Fibroblast of lung (primary cell): Measurements from ENCODE around the gene SPIRE1. TPM values are rescaled to one million over a fixed set of nuclear protein-coding genes. Genes with fewer than 3 reads are reported as not detected.
"Not testable (repeated sequence)": the region's sequence is repeated elsewhere in the genome, so short reads cannot be mapped to it uniquely, and the experiment has no call there.

Experiments used
- DNase-seq, 2 donors: peaks; one replicate each; pipeline versions ENCODE4 v3.0.0 to v3.0.0-alpha.2; 2010; ENCODE audit warnings: low read depth in 2 of 2
- H2AFZ ChIP-seq: 2 replicates; pipeline ENCODE4 v1.5.1; 2012; ENCODE audit warnings: low read length, control low read depth, inconsistent platforms
- H3K27ac ChIP-seq: 2 replicates; pipeline ENCODE4 v1.5.1; 2011; ENCODE audit warnings: low read length, control low read depth; ENCODE audit not compliant: insufficient read depth
- H3K27me3 ChIP-seq: 2 replicates; pipeline ENCODE4 v1.5.1; 2011; ENCODE audit warnings: mild to moderate bottlenecking, low read length; ENCODE audit not compliant: control insufficient read depth, insufficient read depth
- H3K36me3 ChIP-seq: 2 replicates; pipeline ENCODE4 v1.5.1; 2011; ENCODE audit warnings: low read length; ENCODE audit not compliant: control insufficient read depth, insufficient read depth
- H3K4me1 ChIP-seq: 2 replicates; pipeline ENCODE4 v1.5.1; 2011; ENCODE audit warnings: low read length; ENCODE audit not compliant: control insufficient read depth, insufficient read depth; ENCODE audit errors: extremely low read depth
- H3K4me2 ChIP-seq: 2 replicates; pipeline ENCODE4 v1.5.1; 2011; ENCODE audit warnings: low read length, control low read depth; ENCODE audit not compliant: insufficient read depth; ENCODE audit errors: extremely low read depth
- H3K4me3 ChIP-seq, 4 experiments: fragments of 200-600 bp in 1 of 4; sonication (generic) in 1 of 4; replicated peaks in 1 of 4; 2 replicates each; pipeline ENCODE4 v1.5.1; 2011 to 2016; ENCODE audit warnings: low read length in 4 of 4, low read depth in 3 of 4, mild to moderate bottlenecking in 3 of 4, control low read depth in 2 of 4, inconsistent platforms in 1 of 4, mixed read lengths in 1 of 4; ENCODE audit not compliant: insufficient read depth in 1 of 4; ENCODE audit errors: control extremely low read depth in 1 of 4
- H3K79me2 ChIP-seq: 2 replicates; pipeline ENCODE4 v1.5.1; 2012; ENCODE audit warnings: mild to moderate bottlenecking, low read length, inconsistent platforms; ENCODE audit not compliant: control insufficient read depth, insufficient read depth
- H3K9ac ChIP-seq: 2 replicates; pipeline ENCODE4 v1.5.1; 2011; ENCODE audit warnings: mild to moderate bottlenecking, low read length, control low read depth; ENCODE audit not compliant: insufficient read depth
- H3K9me3 ChIP-seq: 2 replicates; pipeline ENCODE4 v1.5.1; 2012; ENCODE audit warnings: low read depth, low read length; ENCODE audit not compliant: control insufficient read depth, insufficient read depth
- H4K20me1 ChIP-seq: 2 replicates; pipeline ENCODE4 v1.5.1; 2011; ENCODE audit warnings: low read length; ENCODE audit not compliant: control insufficient read depth, insufficient read depth; ENCODE audit errors: extremely low read depth
- EZH2 ChIP-seq: IDR thresholded peaks from 2 replicates; pipeline ENCODE4 v1.5.1; 2012; ENCODE audit warnings: low read length, control low read depth, mild to moderate bottlenecking; ENCODE audit errors: missing control alignments
- polyA plus RNA-seq, 2 donors: library from polyadenylated mRNA; depleted of rRNA in 1 of 2; stranded (reverse) in 1 of 2; unstranded in 1 of 2; fragments of >200 nt; gene quantifications; 2 replicates each; pipeline ENCODE4 v1.2.1, GENCODE V29; 2011 to 2012; ENCODE audit warnings: missing spikeins in 1 of 2
- total RNA-seq: library from RNA; depleted of rRNA; stranded (reverse); fragments of >200 nt; gene quantifications from 2 replicates; pipeline ENCODE4 v1.2.1, GENCODE V29; 2014
- TF ChIP-seq, protein P1 (sequence below), 2 donors: IDR thresholded peaks in 1 of 2; conservative IDR thresholded peaks in 1 of 2; 1 replicate in 1 of 2; 2 replicates in 1 of 2; pipeline ENCODE4 v1.5.1; 2011 to 2012; ENCODE audit warnings: low read length in 2 of 2, control low read depth in 1 of 2, inconsistent platforms in 1 of 2, low read depth in 1 of 2, mild to moderate bottlenecking in 1 of 2

Gene SPIRE1
- total and polyA plus RNA-seq, 2 donors (not counting 1 experiment from before 2014, with no cell fraction given) = 19.0 to 31.0 TPM

DNA sequence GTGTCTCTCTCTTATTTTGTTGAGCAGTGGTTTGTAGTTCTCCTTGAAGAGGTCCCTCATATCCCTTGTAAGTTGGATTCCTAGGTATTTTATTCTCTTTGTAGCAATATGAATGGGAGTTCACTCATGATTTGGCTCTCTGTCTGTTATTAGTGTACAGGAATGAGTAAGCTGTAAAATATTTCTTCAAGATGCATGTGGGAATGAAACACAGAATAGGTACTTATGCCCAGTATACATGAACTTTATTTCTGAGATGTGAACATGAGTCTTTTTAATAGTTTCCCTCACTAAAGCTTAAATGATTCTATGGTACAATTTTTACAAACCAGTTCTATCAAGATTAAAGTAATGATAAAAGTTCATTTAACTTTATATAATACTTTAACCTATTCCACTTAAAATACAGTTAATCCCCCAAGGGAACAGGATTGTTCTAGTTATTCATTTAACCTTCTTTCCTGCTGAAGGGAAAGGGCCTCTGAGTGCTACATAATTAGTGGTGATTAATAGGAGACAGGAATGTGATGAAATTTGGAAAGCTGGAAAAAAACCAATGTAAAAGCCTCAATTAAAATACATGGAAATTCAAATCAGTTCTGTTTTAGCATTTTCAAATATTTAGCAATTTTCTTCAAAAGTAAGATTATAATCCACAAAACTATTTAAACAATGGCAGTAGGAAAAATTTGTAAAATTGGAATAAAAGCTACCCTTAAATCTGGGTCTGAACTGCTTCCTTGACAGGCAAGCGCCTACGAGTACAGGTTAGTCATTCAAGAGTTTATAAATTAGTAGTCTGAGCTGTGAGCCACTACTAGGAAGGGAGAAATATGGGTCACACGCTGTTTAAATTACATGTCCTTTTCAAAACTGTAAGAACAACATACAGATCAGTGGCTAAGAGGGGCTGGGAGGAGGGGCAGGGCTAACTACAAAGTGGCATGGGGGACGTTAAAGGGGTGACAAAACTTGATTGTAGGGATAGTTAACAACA, 28.9 kb downstream of the SPIRE1 start:
- Histone ChIP-seq H3K36me3 (no peaks in the 10 kb centered on the region), H3K4me1 (peaks cover 5% of the 10 kb centered on the region), H4K20me1 (no peaks in the 10 kb centered on the region), H3K9me3 (no peaks in the 10 kb centered on the region), H3K9ac (no peak overlapping the region), H3K4me2 (peak overlapping the region; percentile 15), H3K27ac (peak overlapping the region; percentile 7), H3K27me3 (no peaks in the 10 kb centered on the region), H3K4me3 (no peak overlapping the region), H3K79me2 (no peaks in the 10 kb centered on the region), H2AFZ (no peak overlapping the region)
- DNase-seq = peak; percentile 66 to 83
- TF ChIP-seq EZH2 = no peak
- TF ChIP-seq, protein P1, sequence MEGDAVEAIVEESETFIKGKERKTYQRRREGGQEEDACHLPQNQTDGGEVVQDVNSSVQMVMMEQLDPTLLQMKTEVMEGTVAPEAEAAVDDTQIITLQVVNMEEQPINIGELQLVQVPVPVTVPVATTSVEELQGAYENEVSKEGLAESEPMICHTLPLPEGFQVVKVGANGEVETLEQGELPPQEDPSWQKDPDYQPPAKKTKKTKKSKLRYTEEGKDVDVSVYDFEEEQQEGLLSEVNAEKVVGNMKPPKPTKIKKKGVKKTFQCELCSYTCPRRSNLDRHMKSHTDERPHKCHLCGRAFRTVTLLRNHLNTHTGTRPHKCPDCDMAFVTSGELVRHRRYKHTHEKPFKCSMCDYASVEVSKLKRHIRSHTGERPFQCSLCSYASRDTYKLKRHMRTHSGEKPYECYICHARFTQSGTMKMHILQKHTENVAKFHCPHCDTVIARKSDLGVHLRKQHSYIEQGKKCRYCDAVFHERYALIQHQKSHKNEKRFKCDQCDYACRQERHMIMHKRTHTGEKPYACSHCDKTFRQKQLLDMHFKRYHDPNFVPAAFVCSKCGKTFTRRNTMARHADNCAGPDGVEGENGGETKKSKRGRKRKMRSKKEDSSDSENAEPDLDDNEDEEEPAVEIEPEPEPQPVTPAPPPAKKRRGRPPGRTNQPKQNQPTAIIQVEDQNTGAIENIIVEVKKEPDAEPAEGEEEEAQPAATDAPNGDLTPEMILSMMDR (conservative IDR thresholded peaks at IDR 0.05 in 1 of 2, IDR thresholded peaks at IDR 0.05 in 1 of 2; ENCODE audit: low read depth in 1 of 2, low read length in 2 of 2) = no peak

DNA sequence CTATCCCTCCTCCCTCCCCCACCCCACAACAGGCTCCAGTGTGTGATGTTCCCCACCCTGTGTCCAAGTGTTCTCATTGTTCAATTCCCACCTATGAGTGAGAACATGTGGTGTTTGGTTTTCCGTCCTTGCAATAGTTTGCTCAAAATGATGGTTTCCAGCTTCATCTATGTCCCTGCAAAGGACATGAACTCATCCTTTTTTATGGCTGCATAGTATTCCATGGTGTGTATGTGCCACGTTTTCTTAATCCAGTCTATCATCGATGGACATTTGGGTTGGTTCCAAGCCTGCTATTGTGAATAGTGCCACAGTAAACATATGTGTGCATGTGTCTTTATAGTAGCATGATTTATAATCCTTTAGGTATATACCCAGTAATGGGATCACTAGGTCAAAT, 30.7 kb downstream of the SPIRE1 start:
- H3K9ac ChIP-seq, H3K36me3 ChIP-seq, H3K79me2 ChIP-seq, H2AFZ ChIP-seq, H3K4me1 ChIP-seq, H4K20me1 ChIP-seq, H3K4me3 ChIP-seq, H3K9me3 ChIP-seq, H3K27ac ChIP-seq, H3K27me3 ChIP-seq, DNase-seq, H3K4me2 ChIP-seq: not testable (repeated sequence)

DNA sequence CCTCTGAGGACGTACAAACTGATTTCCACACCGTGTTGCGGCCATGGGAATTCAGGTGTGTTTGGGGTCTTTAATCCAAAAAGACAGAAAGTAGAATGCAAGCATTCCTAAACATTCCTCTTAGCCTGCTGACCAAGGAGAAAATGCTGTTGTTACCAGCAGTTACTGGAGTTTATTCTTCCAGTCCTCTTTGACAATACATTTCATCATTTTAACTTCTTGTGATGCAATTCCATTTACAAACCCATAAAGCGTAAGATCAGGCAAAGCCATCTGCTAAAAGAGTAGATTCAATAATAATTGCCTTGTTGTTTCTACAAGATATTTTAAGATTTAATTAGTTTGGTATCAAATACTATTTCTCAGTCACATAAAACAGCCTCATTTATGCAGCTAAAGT, 32.7 kb downstream of the SPIRE1 start:
- H3K27ac ChIP-seq = no peak overlapping the region
- peak in 1 of 2 donors; percentile 66 for DNase-seq
- H3K9me3 ChIP-seq = no peaks in the 10 kb centered on the region
- TF ChIP-seq, protein P1 (conservative IDR thresholded peaks at IDR 0.05 in 1 of 2, IDR thresholded peaks at IDR 0.05 in 1 of 2; ENCODE audit: low read depth in 1 of 2, low read length in 2 of 2) = no peak
- no peak for TF ChIP-seq EZH2
- no peak overlapping the region for H2AFZ ChIP-seq
- no peaks in the 10 kb centered on the region for H3K27me3 ChIP-seq
- no peak overlapping the region for H3K9ac ChIP-seq
- no peak overlapping the region for H3K4me3 ChIP-seq
- H3K36me3 ChIP-seq = no peaks in the 10 kb centered on the region
- H3K79me2 ChIP-seq = peaks cover 2% of the 10 kb centered on the region
- no peaks in the 10 kb centered on the region for H4K20me1 ChIP-seq
- no peak overlapping the region for H3K4me2 ChIP-seq
- no peaks in the 10 kb centered on the region for H3K4me1 ChIP-seq
